HEK293 (cell line): ENCODE measurements around the gene LMOD3.
A peak's percentile ranks its signal among the peaks of the same experiment; 100 is the strongest.

Experiments used
- CTCF ChIA-PET: fragments of 350-600 bp; formaldehyde crosslinking; extraction: SDS; loops from one replicate; lab custom pipeline; 2021; ENCODE audit warnings: antibody characterized with exemption; lab: Yijun Ruan, JAX
- POLR2A ChIA-PET: fragments of 300-600 bp; formaldehyde crosslinking; extraction: SDS; loops from one replicate; lab custom pipeline; 2020; ENCODE audit warnings: antibody characterized with exemption, inconsistent platforms; lab: Yijun Ruan, JAX
- H3K27ac ChIP-seq: fragments of 200-500 bp; sonication (Bioruptor generic); 2 replicates; pipeline ENCODE4 v1.5.1; 2014; ENCODE audit warnings: low read depth, low read length, control low read depth, inconsistent platforms; ENCODE audit errors: extremely low read depth
- H3K36me3 ChIP-seq, 2 experiments: fragments of 200-500 bp in 1 of 2; sonication (Bioruptor generic) in 1 of 2; 1 replicate in 1 of 2; 2 replicates in 1 of 2; pipeline ENCODE4 v1.5.1; 2014 to 2017; ENCODE audit warnings: inconsistent platforms in 2 of 2, low read length in 2 of 2; ENCODE audit not compliant: control insufficient read depth in 2 of 2, insufficient read depth in 1 of 2
- H3K4me1 ChIP-seq: fragments of 200-500 bp; sonication (Bioruptor generic); 2 replicates; pipeline ENCODE4 v1.5.1; 2014; ENCODE audit warnings: mild to moderate bottlenecking, low read length, inconsistent platforms; ENCODE audit not compliant: control insufficient read depth, insufficient read depth
- H3K4me3 ChIP-seq: 2 replicates; pipeline ENCODE4 v1.5.1; 2011; ENCODE audit warnings: low read depth, mild to moderate bottlenecking, control low read depth, low read length, moderate library complexity
- H3K9me3 ChIP-seq: fragments of 200-500 bp; sonication (Bioruptor generic); 2 replicates; pipeline ENCODE4 v1.5.1; 2014; ENCODE audit warnings: low read depth, low read length, inconsistent platforms; ENCODE audit not compliant: control insufficient read depth, insufficient read depth
- IKZF3 ChIP-seq: fragments of 450-650 bp; IDR thresholded peaks from 2 replicates; pipeline ENCODE4 v1.5.0; 2018; ENCODE audit warnings: missing biosample characterization, mild to moderate bottlenecking, missing genetic modification characterization, moderate library complexity
- SCRT2 ChIP-seq: fragments of 450-650 bp; formaldehyde crosslinking; IDR thresholded peaks from 2 replicates; pipeline ENCODE4 v1.5.1; 2016; ENCODE audit warnings: missing biosample characterization, missing genetic modification characterization
- WT1 ChIP-seq: fragments of 450-650 bp; formaldehyde crosslinking; IDR thresholded peaks from 2 replicates; pipeline ENCODE4 v1.5.1; 2016; ENCODE audit warnings: missing biosample characterization, missing genetic modification characterization
- ZBTB8A ChIP-seq: fragments of 450-650 bp; formaldehyde crosslinking; IDR thresholded peaks from 2 replicates; pipeline ENCODE4 v1.5.1; 2016; ENCODE audit warnings: missing biosample characterization, missing genetic modification characterization
- ZNF10 ChIP-seq: fragments of 450-650 bp; formaldehyde crosslinking; IDR thresholded peaks from 2 replicates; pipeline ENCODE4 v1.5.1; 2017; ENCODE audit warnings: missing biosample characterization, missing genetic modification characterization
- ZNF114 ChIP-seq: fragments of 450-650 bp; formaldehyde crosslinking; IDR thresholded peaks from 2 replicates; pipeline ENCODE4 v1.5.0; 2017; ENCODE audit warnings: missing biosample characterization, missing genetic modification characterization
- ZNF2 ChIP-seq: fragments of 450-650 bp; formaldehyde crosslinking; IDR thresholded peaks from 2 replicates; pipeline ENCODE4 v1.5.1; 2016; ENCODE audit warnings: missing biosample characterization, missing genetic modification characterization
- ZNF423 ChIP-seq: fragments of 450-650 bp; formaldehyde crosslinking; IDR thresholded peaks from 2 replicates; pipeline ENCODE4 v1.5.1; 2016; ENCODE audit warnings: missing biosample characterization, missing genetic modification characterization
- ZNF610 ChIP-seq: fragments of 450-650 bp; formaldehyde crosslinking; IDR thresholded peaks from 2 replicates; pipeline ENCODE4 v1.5.1; 2016; ENCODE audit warnings: missing biosample characterization, missing genetic modification characterization, borderline replicate concordance
- ZNF654 ChIP-seq: fragments of 450-650 bp; formaldehyde crosslinking; IDR thresholded peaks from 2 replicates; pipeline ENCODE4 v1.5.1; 2016; ENCODE audit warnings: low read depth, missing biosample characterization, missing genetic modification characterization
- ZNF660 ChIP-seq: fragments of 450-650 bp; IDR thresholded peaks from 2 replicates; pipeline ENCODE4 v1.5.1; 2018; ENCODE audit warnings: missing biosample characterization, mild to moderate bottlenecking, missing genetic modification characterization
- TF ChIP-seq, protein P1 (sequence below): fragments of 450-650 bp; formaldehyde crosslinking; IDR thresholded peaks from 2 replicates; pipeline ENCODE4 v1.5.1; 2016; ENCODE audit warnings: missing biosample characterization, missing genetic modification characterization
- TF ChIP-seq, protein P2 (sequence below): fragments of 450-650 bp; formaldehyde crosslinking; IDR thresholded peaks from 2 replicates; pipeline ENCODE4 v1.5.1; 2016; ENCODE audit warnings: missing biosample characterization, missing genetic modification characterization
- TF ChIP-seq, protein P3 (sequence below): fragments of 450-650 bp; formaldehyde crosslinking; IDR thresholded peaks from 2 replicates; pipeline ENCODE4 v1.5.1; 2016; ENCODE audit warnings: missing biosample characterization, missing genetic modification characterization
- TF ChIP-seq, protein P4 (sequence below): fragments of 450-650 bp; formaldehyde crosslinking; IDR thresholded peaks from 2 replicates; pipeline ENCODE4 v1.5.1; 2017; ENCODE audit warnings: missing biosample characterization, missing genetic modification characterization

The LMOD3 gene

DNA sequence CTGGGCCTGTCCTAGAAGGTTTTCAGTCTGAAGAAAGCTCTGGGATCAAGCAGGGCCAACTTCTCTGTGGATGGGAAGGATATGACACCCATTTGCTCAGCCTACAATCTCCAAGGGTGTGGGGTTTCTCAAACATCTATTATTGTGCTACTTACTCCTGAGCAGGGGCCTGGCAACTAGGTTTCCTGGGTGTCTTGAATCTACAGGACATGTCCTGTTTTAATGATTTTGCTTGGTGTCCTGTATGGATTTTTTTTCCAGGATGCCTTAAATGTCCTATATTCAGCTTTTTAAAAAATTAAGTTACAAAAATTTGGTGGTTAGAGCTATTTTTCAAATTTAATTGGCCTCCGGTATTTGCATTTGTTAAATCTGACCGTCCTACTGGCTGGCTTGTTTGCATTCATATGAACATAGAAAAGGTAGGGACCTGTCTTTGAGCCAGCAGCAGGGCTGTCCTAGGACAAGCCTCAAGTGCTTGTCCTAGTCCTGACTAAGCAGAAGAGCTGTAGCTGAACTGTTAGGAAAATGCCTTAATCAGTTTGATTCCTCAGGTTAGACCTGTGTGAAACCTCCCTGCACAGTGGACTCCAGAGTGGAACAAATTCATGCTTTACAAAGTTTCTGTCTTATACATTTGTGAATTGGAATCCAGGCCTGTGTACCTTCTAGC, 40.0 kb upstream of the LMOD3 start:
- Histone ChIP-seq H3K36me3 (no peaks in the 10 kb centered on the region), H3K4me3 (no peak overlapping the region), H3K4me1 (no peaks in the 10 kb centered on the region), H3K27ac (no peak overlapping the region), H3K9me3 (no peaks in the 10 kb centered on the region)
- ChIA-PET CTCF (interaction anchor here (0.6 to 6.2 kb wide), 23 partner anchors 8 to 509 kb away, joined by 3 to 173 read pairs (median 4); no protein-coding TSS in a partner anchor), POLR2A (no interaction called here)
- TF ChIP-seq, protein P1, sequence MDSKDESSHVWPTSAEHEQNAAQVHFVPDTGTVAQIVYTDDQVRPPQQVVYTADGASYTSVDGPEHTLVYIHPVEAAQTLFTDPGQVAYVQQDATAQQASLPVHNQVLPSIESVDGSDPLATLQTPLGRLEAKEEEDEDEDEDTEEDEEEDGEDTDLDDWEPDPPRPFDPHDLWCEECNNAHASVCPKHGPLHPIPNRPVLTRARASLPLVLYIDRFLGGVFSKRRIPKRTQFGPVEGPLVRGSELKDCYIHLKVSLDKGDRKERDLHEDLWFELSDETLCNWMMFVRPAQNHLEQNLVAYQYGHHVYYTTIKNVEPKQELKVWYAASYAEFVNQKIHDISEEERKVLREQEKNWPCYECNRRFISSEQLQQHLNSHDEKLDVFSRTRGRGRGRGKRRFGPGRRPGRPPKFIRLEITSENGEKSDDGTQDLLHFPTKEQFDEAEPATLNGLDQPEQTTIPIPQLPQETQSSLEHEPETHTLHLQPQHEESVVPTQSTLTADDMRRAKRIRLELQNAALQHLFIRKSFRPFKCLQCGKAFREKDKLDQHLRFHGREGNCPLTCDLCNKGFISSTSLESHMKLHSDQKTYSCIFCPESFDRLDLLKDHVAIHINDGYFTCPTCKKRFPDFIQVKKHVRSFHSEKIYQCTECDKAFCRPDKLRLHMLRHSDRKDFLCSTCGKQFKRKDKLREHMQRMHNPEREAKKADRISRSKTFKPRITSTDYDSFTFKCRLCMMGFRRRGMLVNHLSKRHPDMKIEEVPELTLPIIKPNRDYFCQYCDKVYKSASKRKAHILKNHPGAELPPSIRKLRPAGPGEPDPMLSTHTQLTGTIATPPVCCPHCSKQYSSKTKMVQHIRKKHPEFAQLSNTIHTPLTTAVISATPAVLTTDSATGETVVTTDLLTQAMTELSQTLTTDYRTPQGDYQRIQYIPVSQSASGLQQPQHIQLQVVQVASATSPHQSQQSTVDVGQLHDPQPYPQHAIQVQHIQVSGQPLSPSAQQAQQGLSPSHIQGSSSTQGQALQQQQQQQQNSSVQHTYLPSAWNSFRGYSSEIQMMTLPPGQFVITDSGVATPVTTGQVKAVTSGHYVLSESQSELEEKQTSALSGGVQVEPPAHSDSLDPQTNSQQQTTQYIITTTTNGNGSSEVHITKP (tag by site-specific recombination): no peak
- TF ChIP-seq, protein P2, sequence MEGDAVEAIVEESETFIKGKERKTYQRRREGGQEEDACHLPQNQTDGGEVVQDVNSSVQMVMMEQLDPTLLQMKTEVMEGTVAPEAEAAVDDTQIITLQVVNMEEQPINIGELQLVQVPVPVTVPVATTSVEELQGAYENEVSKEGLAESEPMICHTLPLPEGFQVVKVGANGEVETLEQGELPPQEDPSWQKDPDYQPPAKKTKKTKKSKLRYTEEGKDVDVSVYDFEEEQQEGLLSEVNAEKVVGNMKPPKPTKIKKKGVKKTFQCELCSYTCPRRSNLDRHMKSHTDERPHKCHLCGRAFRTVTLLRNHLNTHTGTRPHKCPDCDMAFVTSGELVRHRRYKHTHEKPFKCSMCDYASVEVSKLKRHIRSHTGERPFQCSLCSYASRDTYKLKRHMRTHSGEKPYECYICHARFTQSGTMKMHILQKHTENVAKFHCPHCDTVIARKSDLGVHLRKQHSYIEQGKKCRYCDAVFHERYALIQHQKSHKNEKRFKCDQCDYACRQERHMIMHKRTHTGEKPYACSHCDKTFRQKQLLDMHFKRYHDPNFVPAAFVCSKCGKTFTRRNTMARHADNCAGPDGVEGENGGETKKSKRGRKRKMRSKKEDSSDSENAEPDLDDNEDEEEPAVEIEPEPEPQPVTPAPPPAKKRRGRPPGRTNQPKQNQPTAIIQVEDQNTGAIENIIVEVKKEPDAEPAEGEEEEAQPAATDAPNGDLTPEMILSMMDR (tag by site-specific recombination): no peak
- TF ChIP-seq, protein P3, sequence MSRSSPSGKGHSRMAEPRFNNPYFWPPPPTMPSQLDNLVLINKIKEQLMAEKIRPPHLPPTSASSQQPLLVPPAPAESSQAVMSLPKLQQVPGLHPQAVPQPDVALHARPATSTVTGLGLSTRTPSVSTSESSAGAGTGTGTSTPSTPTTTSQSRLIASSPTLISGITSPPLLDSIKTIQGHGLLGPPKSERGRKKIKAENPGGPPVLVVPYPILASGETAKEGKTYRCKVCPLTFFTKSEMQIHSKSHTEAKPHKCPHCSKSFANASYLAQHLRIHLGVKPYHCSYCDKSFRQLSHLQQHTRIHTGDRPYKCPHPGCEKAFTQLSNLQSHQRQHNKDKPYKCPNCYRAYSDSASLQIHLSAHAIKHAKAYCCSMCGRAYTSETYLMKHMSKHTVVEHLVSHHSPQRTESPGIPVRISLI (tag by site-specific recombination): no peak
- TF ChIP-seq ZBTB8A (no peak), ZNF610 (no peak), IKZF3 (tag by site-specific recombination) (no peak), WT1 (tag by site-specific recombination) (no peak), ZNF10 (tag by site-specific recombination) (no peak), ZNF2 (no peak), ZNF423 (tag by site-specific recombination) (no peak)

DNA sequence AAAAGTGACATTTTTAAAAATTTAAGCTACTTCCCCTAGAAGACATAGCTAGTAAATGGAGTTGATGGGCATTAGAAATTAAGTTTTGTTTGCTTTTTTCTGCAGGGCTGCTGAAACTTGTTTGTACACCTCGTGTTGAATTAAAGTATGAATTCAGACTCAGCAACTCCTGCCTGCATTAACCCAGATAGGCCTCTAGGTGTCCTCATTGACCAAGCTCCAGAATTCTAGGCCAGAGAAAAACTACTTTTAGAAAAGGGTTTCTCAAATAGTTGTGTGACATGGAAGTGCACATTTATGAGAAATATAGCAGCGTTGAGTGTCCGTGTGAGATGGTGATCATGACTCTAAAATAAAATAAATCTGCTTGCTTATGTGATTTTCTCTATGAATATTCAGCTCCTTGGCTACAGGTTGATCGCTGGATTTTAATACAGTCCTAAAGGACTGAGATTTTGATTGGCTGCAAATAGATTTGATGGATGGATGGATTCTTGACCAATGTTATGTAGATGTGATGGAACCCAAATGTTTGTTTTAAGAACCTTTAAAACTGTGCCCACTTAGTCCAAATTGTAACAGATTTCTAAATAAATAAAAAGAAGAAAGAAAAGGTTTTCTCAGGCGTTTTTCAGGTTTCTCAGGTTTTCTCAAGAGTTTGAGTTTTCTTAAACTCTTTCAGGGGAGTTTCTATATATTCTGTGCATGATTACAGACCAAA, 39.4 kb upstream of the LMOD3 start:
- TF ChIP-seq, protein P4, sequence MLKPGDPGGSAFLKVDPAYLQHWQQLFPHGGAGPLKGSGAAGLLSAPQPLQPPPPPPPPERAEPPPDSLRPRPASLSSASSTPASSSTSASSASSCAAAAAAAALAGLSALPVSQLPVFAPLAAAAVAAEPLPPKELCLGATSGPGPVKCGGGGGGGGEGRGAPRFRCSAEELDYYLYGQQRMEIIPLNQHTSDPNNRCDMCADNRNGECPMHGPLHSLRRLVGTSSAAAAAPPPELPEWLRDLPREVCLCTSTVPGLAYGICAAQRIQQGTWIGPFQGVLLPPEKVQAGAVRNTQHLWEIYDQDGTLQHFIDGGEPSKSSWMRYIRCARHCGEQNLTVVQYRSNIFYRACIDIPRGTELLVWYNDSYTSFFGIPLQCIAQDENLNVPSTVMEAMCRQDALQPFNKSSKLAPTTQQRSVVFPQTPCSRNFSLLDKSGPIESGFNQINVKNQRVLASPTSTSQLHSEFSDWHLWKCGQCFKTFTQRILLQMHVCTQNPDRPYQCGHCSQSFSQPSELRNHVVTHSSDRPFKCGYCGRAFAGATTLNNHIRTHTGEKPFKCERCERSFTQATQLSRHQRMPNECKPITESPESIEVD (tag by site-specific recombination): peak; percentile 69
- TF ChIP-seq ZNF2: 0 out of 2 replicates have a peak, but pooled peaks have one; percentile 51
- TF ChIP-seq, protein P3 (tag by site-specific recombination): no peak
- TF ChIP-seq ZNF114 (tag by site-specific recombination): no peak
- TF ChIP-seq, protein P2 (tag by site-specific recombination): peak; percentile 49
- 0 out of 2 replicates have a peak, but pooled peaks have one; percentile 9 for TF ChIP-seq SCRT2 (tag by site-specific recombination)
- TF ChIP-seq ZNF660: peak; percentile 57; the same call in 1 of the 2 replicates
- TF ChIP-seq ZNF654 (tag by site-specific recombination): peak; percentile 80
- no peak overlapping the region for H3K4me3 ChIP-seq
- no peak overlapping the region for H3K27ac ChIP-seq
- ChIA-PET CTCF (interaction anchor here (0.6 to 6.2 kb wide), 41 partner anchors 9 to 510 kb away, joined by 3 to 173 read pairs (median 4); no protein-coding TSS in a partner anchor), POLR2A (interaction anchor here (0.6 kb wide), 1 partner anchor 268 kb away, joined by 3 read pairs; no protein-coding TSS in a partner anchor)
- H3K36me3 ChIP-seq: no peaks in the 10 kb centered on the region
- H3K4me1 ChIP-seq: no peaks in the 10 kb centered on the region
- H3K9me3 ChIP-seq: no peaks in the 10 kb centered on the region
